NCI-H446 (cell line): ENCODE results near the gene SLAMF8.

Experiments used
- DNase-seq, 2 experiments: peaks; one replicate each; lab custom pipeline; 2025; lab: John Stamatoyannopoulos, UW

Gene SLAMF8

GRCh38 chr1:159873530-159874143 lies 47.0 kb downstream of the SLAMF8 start:
- DNase-seq: no peak

GRCh38 chr1:159877695-159878444 lies 51.2 kb downstream of the SLAMF8 start:
- no peak for DNase-seq

- DNase-seq: no peak
Measured at GRCh38 chr1:159879136-159879535, 52.5 kb downstream of the SLAMF8 start.

GRCh38 chr1:159879977-159880376 lies 53.3 kb downstream of the SLAMF8 start:
- DNase-seq: no peak

- no peak for DNase-seq
Measured at GRCh38 chr1:159880430-159880829, 53.8 kb downstream of the SLAMF8 start.

- DNase-seq: peak; percentile 30 to 87
Measured at GRCh38 chr1:159881622-159882526, 55.2 kb downstream of the SLAMF8 start.

- DNase-seq: no peak
Measured at GRCh38 chr1:159882527-159882862, 55.8 kb downstream of the SLAMF8 start.

GRCh38 chr1:159883134-159883533 lies 56.5 kb downstream of the SLAMF8 start:
- DNase-seq: no peak

GRCh38 chr1:159884296-159884695 lies 57.6 kb downstream of the SLAMF8 start:
- DNase-seq: peak; percentile 21 to 71
